NCI-H2081 treated with DMSO at 0.1 percent for 48 hours (cell line): ENCODE measurements around the gene LIN54.
"Not testable (repeated sequence)": the region's sequence is repeated elsewhere in the genome, so short reads cannot be mapped to it uniquely, and the experiment has no call there.

Source experiments
- DNase-seq: peaks from one replicate; lab custom pipeline; 2025; lab: John Stamatoyannopoulos, UW

LIN54 gene

GRCh38 chr4:83010522-83011318, at the start of gene LIN54:
LIN54 (minus strand) TSS chr4:83010823; CDS start chr4:82984844, 25,979 bp downstream.
- no peak for DNase-seq

GRCh38 chr4:83054928-83055327, 44.3 kb upstream of the LIN54 start:
- DNase-seq, result no peak

- not testable (repeated sequence) for DNase-seq
Measured at GRCh38 chr4:83048781-83049180, 38.2 kb upstream of the LIN54 start.

- DNase-seq, result no peak
Measured at GRCh38 chr4:83046693-83047473, 36.3 kb upstream of the LIN54 start.

GRCh38 chr4:83043801-83044407, 33.3 kb upstream of the LIN54 start:
- DNase-seq, result no peak

GRCh38 chr4:83043157-83043556, 32.5 kb upstream of the LIN54 start:
- not testable (repeated sequence) for DNase-seq

GRCh38 chr4:83040269-83040668, 29.6 kb upstream of the LIN54 start:
- DNase-seq, result no peak

- DNase-seq, result no peak
Measured at GRCh38 chr4:83036991-83037665, 26.5 kb upstream of the LIN54 start.

GRCh38 chr4:83034630-83035494, 24.2 kb upstream of the LIN54 start, which contains the start of gene COPS4:
COPS4 (plus strand) TSS chr4:83035183; CDS start chr4:83035225, 42 bp downstream.
- DNase-seq, result peak; percentile 94

- DNase-seq, result no peak
Measured at GRCh38 chr4:83029688-83030087, 19.1 kb upstream of the LIN54 start.

GRCh38 chr4:83028976-83029375, 18.4 kb upstream of the LIN54 start:
- no peak for DNase-seq

- no peak for DNase-seq
Measured at GRCh38 chr4:83025563-83025962, 14.9 kb upstream of the LIN54 start.

GRCh38 chr4:83024233-83024632, 13.6 kb upstream of the LIN54 start:
- DNase-seq, result no peak

GRCh38 chr4:83023599-83023998, 13.0 kb upstream of the LIN54 start:
- not testable (repeated sequence) for DNase-seq

GRCh38 chr4:83022724-83023450, 12.3 kb upstream of the LIN54 start:
- DNase-seq, result no peak

GRCh38 chr4:83019794-83020494, 9.3 kb upstream of the LIN54 start:
- no peak for DNase-seq

GRCh38 chr4:83013902-83014301, 3.3 kb upstream of the LIN54 start:
- DNase-seq, result no peak

- no peak for DNase-seq
Measured at GRCh38 chr4:83013420-83013867, 2.8 kb upstream of the LIN54 start.

GRCh38 chr4:83012687-83013419, 2.2 kb upstream of the LIN54 start:
- peak; percentile 79 for DNase-seq
